Posterior cingulate gyrus (tissue), 11 donors: ENCODE results near the gene GPS2.
A peak's percentile ranks its signal among the peaks of the same experiment; 100 is the strongest.
"Not testable (repeated sequence)": the region's sequence is repeated elsewhere in the genome, so short reads cannot be mapped to it uniquely, and the experiment has no call there.

Experiments used
- DNase-seq, 10 donors: peaks; one replicate each; pipeline versions ENCODE4 v3.0.0 to v3.0.0-alpha.2; 2020 to 2021; ENCODE audit warnings: mixed read lengths in 3 of 10
- intact Hi-C: fragments of 100-400 bp; cut with DNase I; formaldehyde crosslinking; loops from one replicate; pipeline ENCODE4 v1.15.1; 2023

GPS2 gene

GRCh38 chr17:7343250-7343649, 28.1 kb upstream of the GPS2 start:
- no peak for DNase-seq
- intact Hi-C loops = no loop called here

GRCh38 chr17:7341842-7342241, 26.7 kb upstream of the GPS2 start:
- no peak for DNase-seq
- intact Hi-C loops = no loop called here

- DNase-seq = no peak
- intact Hi-C loops = no loop called here
Observed at GRCh38 chr17:7340179-7340578, 25.0 kb upstream of the GPS2 start.

- DNase-seq, intact Hi-C loops: not testable (repeated sequence)
Observed at GRCh38 chr17:7337600-7337999, 22.4 kb upstream of the GPS2 start.

GRCh38 chr17:7336240-7337175, 21.3 kb upstream of the GPS2 start, which contains the start of gene ACAP1:
Gene ACAP1, plus strand, starts transcription at chr17:7336529. Its CDS starts 206 bp downstream, at chr17:7336735.
- intact Hi-C loops = no loop called here
- no peak for DNase-seq

GRCh38 chr17:7335765-7336164, 20.6 kb upstream of the GPS2 start:
- not testable (repeated sequence) for DNase-seq

GRCh38 chr17:7334938-7335538, 19.9 kb upstream of the GPS2 start:
- intact Hi-C loops = no loop called here
- no peak for DNase-seq

More at GRCh38 chr17:7335765-7336164, 20.6 kb upstream of the GPS2 start:
- intact Hi-C loops = not testable (repeated sequence)

GRCh38 chr17:7332600-7333069, 17.5 kb upstream of the GPS2 start:
- intact Hi-C loops, DNase-seq: not testable (repeated sequence)

- DNase-seq = peak in 1 of 10 donors; percentile 40
- intact Hi-C loops = no loop called here
Observed at GRCh38 chr17:7332111-7332510, 17.0 kb upstream of the GPS2 start.

- intact Hi-C loops = no loop called here
- peak in 1 of 10 donors; percentile 82 for DNase-seq
Observed at GRCh38 chr17:7330638-7331015, 15.5 kb upstream of the GPS2 start.

- intact Hi-C loops = loop anchor here (1.0 to 2.0 kb wide), 2 partner anchors 15 to 23 kb away; partner anchors contain the start of genes EIF5A and GPS2
- DNase-seq = peak; percentile 62 to 96 (median 70)
Observed at GRCh38 chr17:7329997-7330637, 15.0 kb upstream of the GPS2 start.

- intact Hi-C loops = loop anchor here (1.0 to 2.0 kb wide), 2 partner anchors 14 to 23 kb away; partner anchors contain the start of genes EIF5A and GPS2
- DNase-seq = peak; percentile 94 to 99 (median 97)
Observed at GRCh38 chr17:7329374-7329996, 14.3 kb upstream of the GPS2 start.

- intact Hi-C loops = loop anchor here (1.0 to 2.0 kb wide), 2 partner anchors 14 to 22 kb away; partner anchors contain the start of genes EIF5A and GPS2
- DNase-seq = peak in 2 of 10 donors; percentile 15 to 24
Observed at GRCh38 chr17:7328840-7329373, 13.7 kb upstream of the GPS2 start, which contains the start of gene NEURL4. Gene NEURL4, minus strand, starts transcription at chr17:7329335. Its CDS starts 23 bp downstream, at chr17:7329312.

- no peak for DNase-seq
- intact Hi-C loops = loop anchor here (2.0 kb wide), 1 partner anchor 21 kb away; the partner anchor contains the start of gene EIF5A
Observed at GRCh38 chr17:7328009-7328408, 12.8 kb upstream of the GPS2 start.

GRCh38 chr17:7327501-7327900, 12.3 kb upstream of the GPS2 start:
- DNase-seq = peak in 1 of 10 donors; percentile 57
- intact Hi-C loops = no loop called here

- no peak for DNase-seq
- intact Hi-C loops = no loop called here
Observed at GRCh38 chr17:7327056-7327455, 11.9 kb upstream of the GPS2 start.

- intact Hi-C loops = no loop called here
- peak in 1 of 10 donors; percentile 46 for DNase-seq
Observed at GRCh38 chr17:7326186-7326585, 11.0 kb upstream of the GPS2 start.

GRCh38 chr17:7325031-7325528, 9.9 kb upstream of the GPS2 start:
- peak in 1 of 10 donors; percentile 24 for DNase-seq
- intact Hi-C loops = no loop called here

- intact Hi-C loops = no loop called here
Observed at GRCh38 chr17:7324438-7324779, 9.2 kb upstream of the GPS2 start.

More at GRCh38 chr17:7324438-7324779, 9.2 kb upstream of the GPS2 start:
- DNase-seq = peak in 1 of 10 donors; percentile 25
